Activated naive CD4-positive, alpha-beta T cell treated with anti-CD3 and anti-CD28 coated beads, Interleukin-2, amount 50 U/mL, for 72 hours (primary cell): Measurements from ENCODE around the gene CTNS. TPM values are rescaled to one million over a fixed set of nuclear protein-coding genes. Genes with fewer than 3 reads are reported as not detected.
A peak's percentile ranks its signal among the peaks of the same experiment; 100 is the strongest.

Source experiments
- ATAC-seq, 2 donors: fragments of 150-1000 bp; cut with Tn5 transposase; 2 replicates each; pipeline ENCODE4 v1.10.0; 2021; ENCODE audit warnings: mild to moderate bottlenecking in 2 of 2, moderate library complexity in 2 of 2
- DNase-seq, 2 donors: peaks; one replicate each; pipeline ENCODE4 v3.0.0; 2021 to 2022; ENCODE audit warnings: low spot score in 2 of 2
- H3K27ac Mint-ChIP-seq, 2 donors: one replicate each; pipeline ENCODE4 v1.8.0; 2022; ENCODE audit warnings: mild to moderate bottlenecking in 2 of 2, mixed read lengths in 2 of 2
- H3K36me3 Mint-ChIP-seq, 2 donors: one replicate each; pipeline ENCODE4 v1.8.0; 2022; ENCODE audit warnings: mixed read lengths in 2 of 2
- H3K9me3 Mint-ChIP-seq, 2 donors: one replicate each; pipeline ENCODE4 v1.8.0; 2022; ENCODE audit warnings: mixed read lengths in 2 of 2
- total RNA-seq, 2 donors: library from RNA; stranded (reverse); gene quantifications; one replicate each; pipeline ENCODE4 v1.2.3, GENCODE V29; 2022

Gene CTNS
- total RNA-seq, 2 donors from 2014 or later = 4.9 to 8.7 TPM

DNA sequence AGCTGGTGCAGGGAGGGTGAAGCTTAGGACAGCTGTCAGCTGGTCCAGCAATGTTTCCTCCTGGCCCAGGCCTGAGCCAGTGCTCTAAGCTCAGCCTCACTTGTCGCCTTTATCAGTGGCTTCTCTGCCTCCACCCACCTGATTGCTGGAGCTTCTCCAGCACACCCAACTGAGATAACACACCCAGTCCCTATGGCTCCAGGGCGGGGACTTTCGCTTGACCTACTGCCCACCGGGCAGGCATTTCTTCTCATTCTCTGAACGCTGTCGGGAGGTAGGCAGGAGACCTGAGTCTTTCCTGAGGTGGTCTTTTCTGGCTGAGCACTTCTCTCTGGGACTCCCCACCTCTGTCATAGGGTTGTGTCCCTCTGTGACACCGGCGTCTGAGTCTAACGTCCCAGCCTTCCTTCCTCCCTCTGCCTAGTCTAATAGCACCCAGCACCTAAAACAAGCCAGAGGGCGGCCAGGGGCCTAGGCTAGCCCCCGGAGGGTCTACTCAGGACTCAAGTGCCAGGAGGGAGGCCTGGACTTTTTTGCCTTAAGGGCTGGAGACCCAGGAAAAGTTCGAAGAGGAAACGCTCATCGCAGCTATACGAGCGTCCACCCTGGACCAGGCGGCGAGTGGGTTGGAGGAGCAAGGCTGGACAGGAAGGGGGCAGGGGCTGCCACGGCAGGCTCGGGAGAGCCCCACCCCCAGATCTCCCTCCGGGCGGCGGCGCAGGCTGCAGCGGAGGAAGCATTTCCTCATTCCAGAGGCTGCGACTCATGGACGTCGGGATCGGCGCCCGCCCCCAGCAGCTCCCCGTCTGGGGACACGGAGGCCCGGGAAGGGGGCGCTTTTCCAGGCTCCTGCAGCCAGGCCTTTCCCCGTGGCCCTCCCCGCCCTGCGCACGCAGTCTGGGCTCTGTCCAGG is 31.1 kb downstream of the CTNS start:
- DNase-seq (no peak), ATAC-seq (peak; percentile 10 to 21)
- Mint-ChIP-seq H3K27ac (peak overlapping the region in 1 of 2 donors; percentile 93), H3K36me3 (peaks cover 7% of the 10 kb centered on the region in 2 donors), H3K9me3 (no peaks in the 10 kb centered on the region)

DNA sequence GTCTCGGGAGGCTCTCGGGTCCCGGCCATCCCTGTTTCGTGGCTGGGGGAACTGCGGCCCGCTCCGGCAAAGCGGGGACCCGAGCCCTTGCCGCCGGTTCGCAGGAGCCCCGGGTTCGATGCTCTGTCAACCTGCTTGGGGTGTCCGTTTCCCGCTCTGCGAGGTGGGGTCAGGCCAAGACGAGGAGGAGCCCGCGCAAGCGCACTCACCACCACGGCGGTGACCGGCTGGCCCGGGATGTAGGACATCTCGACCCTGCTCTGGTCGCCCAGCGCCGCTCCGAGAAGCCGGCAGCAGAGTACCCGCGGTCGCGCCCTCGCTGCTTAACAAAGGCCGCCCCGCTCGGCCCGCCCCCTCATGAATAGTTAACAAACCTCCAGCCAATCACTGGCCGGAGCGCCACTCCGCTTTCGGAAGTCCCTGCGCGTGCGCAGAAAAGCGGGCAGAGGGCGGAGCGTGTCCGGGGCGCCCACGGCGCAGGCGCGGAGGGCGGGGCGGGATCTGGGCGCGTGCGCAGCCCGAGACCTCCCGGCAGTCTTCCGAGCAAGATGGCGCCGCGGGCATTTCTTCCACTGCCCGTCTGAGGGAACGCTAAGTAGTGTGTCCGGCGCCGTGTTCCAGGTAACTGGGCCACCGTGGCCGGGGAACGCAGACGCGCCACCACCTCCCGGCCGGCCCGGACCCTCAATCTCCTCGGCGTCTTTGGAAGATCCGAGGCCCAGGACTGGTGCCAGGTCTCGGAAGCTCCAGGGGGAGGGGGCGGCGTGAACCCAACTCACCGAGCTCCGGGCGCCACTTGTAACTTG is 31.9 kb downstream of the CTNS start, which contains the start of the genes EMC6 and TAX1BP3:
Gene EMC6 (plus strand): TSS at position 534 of the 806 bp plus-strand sequence. CDS start 335 bp downstream, outside the sequence.
Gene TAX1BP3 (minus strand): TSS at position 300 of the 806 bp plus-strand sequence. CDS start 52 bp downstream, at position 248.
- Mint-ChIP-seq H3K36me3 (peaks cover 7% of the 10 kb centered on the region in 2 donors), H3K9me3 (no peaks in the 10 kb centered on the region), H3K27ac (peak within 1 kb of the TSS; percentile 93 to 96)
- ATAC-seq = peak; percentile 94 to 98
- DNase-seq = peak; percentile 100

DNA sequence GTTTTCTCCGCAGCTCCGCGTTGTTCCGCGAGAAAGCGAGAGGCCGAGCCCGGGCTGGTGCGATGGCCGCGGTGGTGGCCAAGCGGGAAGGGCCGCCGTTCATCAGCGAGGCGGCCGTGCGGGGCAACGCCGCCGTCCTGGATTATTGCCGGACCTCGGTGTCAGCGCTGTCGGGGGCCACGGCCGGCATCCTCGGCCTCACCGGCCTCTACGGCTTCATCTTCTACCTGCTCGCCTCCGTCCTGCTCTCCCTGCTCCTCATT is 32.5 kb downstream of the CTNS start:
- no peaks in the 10 kb centered on the region for H3K9me3 Mint-ChIP-seq
- DNase-seq = no peak
- H3K27ac Mint-ChIP-seq = peak overlapping the region; percentile 93 to 96
- ATAC-seq = no peak
- peaks cover 7% of the 10 kb centered on the region in 2 donors for H3K36me3 Mint-ChIP-seq

DNA sequence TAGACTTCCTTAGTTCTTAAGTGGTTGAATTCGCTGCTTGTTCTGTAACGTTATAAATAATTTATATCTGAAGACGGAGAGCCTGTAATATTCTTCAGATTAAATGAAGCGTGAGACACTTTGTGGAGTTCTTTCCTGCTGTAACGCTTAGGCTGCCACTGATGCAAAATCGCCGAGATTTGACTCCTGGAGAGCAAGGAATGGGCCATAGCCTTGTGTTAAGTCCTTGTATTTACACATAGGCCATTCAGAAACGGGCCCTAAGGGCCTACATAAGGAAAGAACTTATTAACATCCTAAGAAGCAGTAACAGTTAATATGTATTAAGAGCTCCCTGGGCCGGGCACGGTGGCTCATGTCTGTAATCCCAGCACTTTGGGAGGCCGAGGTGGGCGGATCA is 33.0 kb downstream of the CTNS start:
- peak overlapping the region; percentile 93 to 96 for H3K27ac Mint-ChIP-seq
- ATAC-seq = no peak
- H3K36me3 Mint-ChIP-seq = peaks cover 7% of the 10 kb centered on the region in 2 donors
- no peaks in the 10 kb centered on the region for H3K9me3 Mint-ChIP-seq
- no peak for DNase-seq

DNA sequence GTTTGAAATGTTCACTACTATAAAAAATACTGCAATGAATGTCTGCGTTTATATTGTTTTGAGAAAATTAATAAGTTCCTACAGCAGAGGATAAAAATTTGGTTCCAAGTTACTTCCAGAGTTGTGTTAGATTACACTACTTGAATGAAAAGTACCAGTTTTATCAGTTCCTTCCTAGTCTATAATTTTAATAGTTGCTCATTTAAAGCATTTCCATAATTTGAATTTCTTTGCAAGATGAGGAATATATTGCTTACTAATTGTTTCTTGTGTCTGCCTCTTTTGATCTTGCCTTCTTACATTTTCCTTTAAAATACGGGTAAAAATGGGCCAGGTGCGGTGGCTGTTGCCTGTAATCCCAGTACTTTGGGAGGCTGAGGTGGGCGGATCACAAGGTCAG is 36.0 kb downstream of the CTNS start:
- H3K27ac Mint-ChIP-seq = peak overlapping the region in 1 of 2 donors; percentile 39
- no peaks in the 10 kb centered on the region for H3K9me3 Mint-ChIP-seq
- ATAC-seq = no peak
- DNase-seq = no peak
- peaks cover 7% of the 10 kb centered on the region in 2 donors for H3K36me3 Mint-ChIP-seq

GRCh38 chr17:3675886-3676285 is 39.3 kb downstream of the CTNS start:
- no peak for DNase-seq
- Mint-ChIP-seq H3K9me3 (no peaks in the 10 kb centered on the region), H3K36me3 (no peaks in the 10 kb centered on the region), H3K27ac (peak overlapping the region in 1 of 2 donors; percentile 6)
- no peak for ATAC-seq

DNA sequence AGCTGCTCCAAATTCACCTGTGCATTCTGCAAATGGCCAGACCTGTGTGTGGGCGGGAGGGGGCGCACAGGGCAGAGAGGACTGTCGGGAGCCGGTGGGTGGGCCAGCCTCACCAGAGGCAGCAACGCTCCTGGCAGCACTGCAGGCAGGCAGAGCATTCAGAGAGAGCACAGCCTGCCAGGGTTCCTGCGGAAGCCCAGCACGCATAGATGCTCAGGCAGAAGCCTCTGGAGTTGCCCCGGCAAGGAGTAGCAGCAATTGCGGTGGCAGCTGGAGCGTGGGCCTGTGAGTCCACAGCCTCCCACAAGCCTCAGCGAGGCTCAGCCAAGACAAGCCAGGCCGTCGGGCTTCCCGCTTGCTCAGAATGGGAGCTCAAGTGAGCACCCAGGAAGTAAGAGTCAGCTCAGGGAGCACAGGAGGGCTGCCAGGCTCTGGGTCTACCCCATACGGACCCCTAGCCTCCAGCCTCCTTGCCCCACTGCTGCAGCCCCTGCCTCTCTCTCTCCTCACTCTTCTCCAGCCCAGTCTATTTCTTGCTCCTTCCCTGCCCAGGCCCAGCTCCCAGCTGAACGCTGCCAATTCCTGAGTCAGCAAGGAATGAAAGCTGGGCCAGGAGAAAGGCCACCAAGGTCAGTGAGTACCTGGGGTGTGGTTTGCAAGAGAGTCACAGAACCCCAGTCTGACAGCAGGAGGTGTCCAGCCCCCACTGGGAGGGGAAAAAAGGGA is 41.7 kb downstream of the CTNS start:
- DNase-seq (no peak), ATAC-seq (no peak)
- Mint-ChIP-seq H3K36me3 (peaks cover 0 to 8% of the 10 kb centered on the region in 2 donors), H3K27ac (peak overlapping the region in 1 of 2 donors; percentile 70), H3K9me3 (no peaks in the 10 kb centered on the region)

DNA sequence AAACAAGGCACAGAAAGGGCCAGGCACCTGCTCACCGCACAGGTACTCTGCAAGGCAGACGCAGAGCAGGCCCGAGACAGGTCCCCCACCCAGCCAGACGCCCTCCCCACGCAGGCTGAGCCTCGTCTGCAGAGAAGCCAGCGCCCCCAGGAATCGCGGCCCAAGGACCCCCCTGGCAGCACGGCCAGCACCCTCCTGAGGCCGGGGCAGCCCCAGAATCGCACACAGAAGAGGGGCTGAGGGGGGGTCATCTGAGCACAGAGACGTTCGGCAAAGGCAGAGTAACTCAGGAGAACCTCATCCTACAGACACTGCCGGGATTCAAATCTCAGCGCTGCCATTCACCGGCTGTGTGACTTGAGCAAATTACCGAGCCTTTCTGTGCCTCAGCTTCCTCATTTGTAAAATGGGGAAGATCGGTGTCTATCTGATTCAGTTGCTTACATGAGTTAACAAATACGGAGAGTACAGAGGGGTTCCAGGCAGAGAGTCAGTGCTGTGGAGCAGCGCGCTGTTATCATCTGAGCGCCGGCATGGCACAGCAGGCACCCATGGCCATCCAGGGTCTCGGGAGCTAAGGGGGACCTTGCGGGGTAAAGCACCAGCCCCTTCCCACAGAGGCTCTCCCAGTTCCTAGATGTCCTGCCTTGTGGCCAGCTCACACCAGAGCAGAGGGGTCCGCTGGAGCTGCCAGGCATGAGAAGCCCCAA is 42.4 kb downstream of the CTNS start:
- no peak for ATAC-seq
- no peak overlapping the region for H3K27ac Mint-ChIP-seq
- H3K36me3 Mint-ChIP-seq = peaks cover 0 to 8% of the 10 kb centered on the region in 2 donors
- no peak for DNase-seq
- no peaks in the 10 kb centered on the region for H3K9me3 Mint-ChIP-seq

GRCh38 chr17:3679531-3680126 is 43.1 kb downstream of the CTNS start:
- no peak overlapping the region for H3K27ac Mint-ChIP-seq
- peaks cover 0 to 8% of the 10 kb centered on the region in 2 donors for H3K36me3 Mint-ChIP-seq
- no peaks in the 10 kb centered on the region for H3K9me3 Mint-ChIP-seq
- no peak for DNase-seq
- ATAC-seq = no peak

- Mint-ChIP-seq H3K27ac (no peak overlapping the region), H3K36me3 (peaks cover 0 to 8% of the 10 kb centered on the region in 2 donors), H3K9me3 (no peaks in the 10 kb centered on the region)
- no peak for ATAC-seq
- no peak for DNase-seq
These were observed 44.5 kb downstream of the CTNS start for GRCh38 chr17:3681057-3681456.

DNA sequence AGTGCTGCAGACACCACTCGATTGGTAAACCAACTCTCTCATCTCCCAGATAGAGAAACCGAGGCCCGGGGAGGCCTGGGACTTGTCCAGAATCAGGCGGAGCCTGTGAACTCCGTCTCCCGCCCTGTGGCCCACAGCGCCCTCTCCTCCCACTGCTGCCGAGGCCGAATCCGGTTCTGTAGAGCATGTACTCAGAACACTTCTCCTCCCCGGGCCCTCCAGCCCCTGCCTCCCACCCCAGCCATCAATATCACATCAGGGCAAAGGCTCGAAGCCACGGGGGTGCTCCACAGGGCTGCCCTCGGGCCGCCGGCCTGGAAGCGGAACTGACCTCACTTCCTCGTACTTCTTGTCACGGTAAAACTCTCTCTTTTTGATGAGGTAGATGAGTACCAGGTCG is 45.0 kb downstream of the CTNS start:
- ATAC-seq (no peak), DNase-seq (no peak)
- Mint-ChIP-seq H3K9me3 (no peaks in the 10 kb centered on the region), H3K27ac (peak overlapping the region; percentile 53 to 72), H3K36me3 (peaks cover 0 to 8% of the 10 kb centered on the region in 2 donors)

DNA sequence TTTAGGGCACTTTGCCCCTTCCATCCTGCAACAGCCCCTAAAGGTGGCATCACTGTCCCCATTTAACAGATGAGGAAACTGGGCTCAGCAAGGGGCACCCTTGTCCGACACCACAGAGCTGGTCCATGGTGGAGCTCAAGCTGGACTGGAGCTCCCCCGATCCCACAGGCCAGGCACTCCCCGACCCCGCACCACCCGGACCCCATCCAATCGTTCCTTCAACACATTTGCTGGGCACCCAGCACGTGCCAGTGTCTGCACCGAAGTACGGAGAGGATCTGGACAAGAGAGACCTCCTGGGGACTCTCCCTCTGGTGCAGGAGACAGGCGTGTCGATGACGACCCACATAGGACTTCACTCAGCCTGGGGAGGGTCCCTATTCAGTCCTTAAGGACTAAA is 45.5 kb downstream of the CTNS start:
- DNase-seq (no peak), ATAC-seq (no peak)
- Mint-ChIP-seq H3K9me3 (no peaks in the 10 kb centered on the region), H3K36me3 (peaks cover 0 to 8% of the 10 kb centered on the region in 2 donors), H3K27ac (peak overlapping the region; percentile 72 to 86)

DNA sequence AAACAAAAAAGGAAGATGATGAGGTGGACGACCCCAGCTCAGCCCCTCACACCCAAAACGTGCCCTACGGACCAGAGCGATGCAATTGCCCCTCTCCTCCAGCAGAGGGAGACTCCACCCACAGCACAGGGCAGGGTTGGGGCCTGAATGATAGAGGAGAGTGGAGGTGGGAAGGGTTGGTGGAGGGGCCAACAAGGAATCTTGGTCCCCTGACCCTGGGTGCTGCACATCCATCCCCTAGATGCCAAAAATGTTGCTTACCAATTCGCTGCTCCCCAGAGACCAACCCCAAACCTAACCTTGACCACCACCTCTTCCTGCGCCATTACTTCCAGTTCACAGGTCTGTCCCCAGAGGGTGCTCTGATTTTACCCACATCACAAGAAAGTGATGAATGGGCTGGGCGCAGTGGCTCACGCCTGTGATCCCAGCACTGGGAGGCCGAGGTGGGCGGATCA is 46.5 kb downstream of the CTNS start:
- DNase-seq (peak in 1 of 2 donors; percentile 73), ATAC-seq (peak; percentile 85 to 88)
- Mint-ChIP-seq H3K36me3 (peaks cover 0 to 8% of the 10 kb centered on the region in 2 donors), H3K27ac (peak overlapping the region; percentile 78 to 86), H3K9me3 (no peaks in the 10 kb centered on the region)

DNA sequence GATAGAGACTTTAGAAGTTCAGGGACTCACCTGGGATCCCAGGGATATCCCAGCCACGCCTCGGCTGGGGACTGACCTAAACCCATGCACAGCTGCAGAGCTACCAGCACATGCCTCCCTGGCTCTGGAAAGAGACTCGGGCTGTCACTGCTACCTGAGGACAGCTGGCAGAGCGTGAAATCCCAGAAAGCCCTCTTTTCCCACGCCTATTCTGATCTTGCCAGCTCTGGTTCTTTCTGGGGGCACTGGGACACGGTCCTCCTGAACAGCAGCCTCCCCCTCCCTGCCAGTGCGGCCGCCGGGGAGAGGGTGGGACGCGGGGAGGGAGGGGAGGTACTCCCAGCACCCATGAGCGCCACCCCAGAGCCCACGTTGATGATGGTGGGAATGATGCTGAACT is 48.6 kb downstream of the CTNS start:
- peak overlapping the region in 1 of 2 donors; percentile 29 for H3K27ac Mint-ChIP-seq

GRCh38 chr17:3688027-3688553 is 51.5 kb downstream of the CTNS start:
- ATAC-seq (no peak), DNase-seq (no peak)

More for the DNA sequence above, 48.6 kb downstream of the CTNS start:
- DNase-seq (no peak), ATAC-seq (no peak)
- peaks cover 0 to 8% of the 10 kb centered on the region in 2 donors for H3K36me3 Mint-ChIP-seq
- H3K9me3 Mint-ChIP-seq = no peaks in the 10 kb centered on the region

More at GRCh38 chr17:3688027-3688553, 51.5 kb downstream of the CTNS start:
- Mint-ChIP-seq H3K27ac (no peak overlapping the region), H3K9me3 (no peaks in the 10 kb centered on the region), H3K36me3 (peaks cover 6 to 7% of the 10 kb centered on the region in 2 donors)
